Neural progenitor cell (in vitro differentiated cells): ENCODE results near the gene SF3A1. TPM values are rescaled to one million over a fixed set of nuclear protein-coding genes. Genes with fewer than 3 reads are reported as not detected.

Experiments used
- DNase-seq: peaks from one replicate; pipeline ENCODE4 v3.0.0-alpha.2; 2016; ENCODE audit warnings: low spot score
- H2AFZ ChIP-seq: fragments of 200-600 bp; sonication (generic); replicated peaks from 2 replicates; pipeline ENCODE4 v1.6.1; 2016; ENCODE audit warnings: antibody characterized with exemption
- H3F3A ChIP-seq: fragments of 200-600 bp; sonication (generic); 2 replicates; pipeline ENCODE4 v1.6.1; 2016; ENCODE audit warnings: antibody characterized with exemption, low read depth
- H3K27ac ChIP-seq: fragments of 200-600 bp; sonication (generic); 2 replicates; pipeline ENCODE4 v1.5.1; 2016; ENCODE audit warnings: mild to moderate bottlenecking
- H3K27me3 ChIP-seq: fragments of 200-600 bp; sonication (generic); 2 replicates; pipeline ENCODE4 v1.6.1; 2016; ENCODE audit warnings: mild to moderate bottlenecking, moderate library complexity
- H3K36me3 ChIP-seq: fragments of 200-600 bp; sonication (generic); 2 replicates; pipeline ENCODE4 v1.5.1; 2016
- H3K4me1 ChIP-seq: fragments of 200-600 bp; sonication (generic); 2 replicates; pipeline ENCODE4 v1.6.1; 2016; ENCODE audit warnings: mixed run types
- H3K4me2 ChIP-seq: fragments of 200-600 bp; sonication (generic); 2 replicates; pipeline ENCODE4 v1.6.1; 2016
- H3K4me3 ChIP-seq: fragments of 200-600 bp; sonication (generic); 2 replicates; pipeline ENCODE4 v1.5.1; 2016
- H3K79me2 ChIP-seq: fragments of 200-600 bp; sonication (generic); 2 replicates; pipeline ENCODE4 v1.6.1; 2016; ENCODE audit warnings: low read depth
- H3K9ac ChIP-seq: fragments of 200-600 bp; sonication (generic); 2 replicates; pipeline ENCODE4 v1.6.1; 2016
- H3K9me3 ChIP-seq: fragments of 200-600 bp; sonication (generic); 2 replicates; pipeline ENCODE4 v1.5.1; 2016; ENCODE audit warnings: low read depth
- H4K20me1 ChIP-seq: fragments of 200-600 bp; sonication (generic); 2 replicates; pipeline ENCODE4 v1.6.1; 2016; ENCODE audit warnings: low read depth
- H3K27ac Mint-ChIP-seq: 3 replicates; pipeline ENCODE4 v1.8.0; 2021; ENCODE audit warnings: mixed read lengths
- H3K27me3 Mint-ChIP-seq: 2 replicates; pipeline ENCODE4 v1.8.0; 2022; ENCODE audit warnings: low read depth, mild to moderate bottlenecking, inconsistent platforms, moderate library complexity, mixed read lengths; ENCODE audit not compliant: insufficient read depth
- H3K36me3 Mint-ChIP-seq: 3 replicates; pipeline ENCODE4 v1.8.0; 2021; ENCODE audit warnings: mixed read lengths
- H3K4me1 Mint-ChIP-seq: 3 replicates; pipeline ENCODE4 v1.8.0; 2021; ENCODE audit warnings: mixed read lengths
- H3K4me3 Mint-ChIP-seq: 3 replicates; pipeline ENCODE4 v1.8.0; 2021; ENCODE audit warnings: mild to moderate bottlenecking, moderate library complexity, mixed read lengths
- H3K9me3 Mint-ChIP-seq: 3 replicates; pipeline ENCODE4 v1.8.0; 2020; ENCODE audit warnings: mixed read lengths
- EZH2 ChIP-seq: fragments of 200-600 bp; sonication (generic); IDR thresholded peaks from 2 replicates; pipeline ENCODE4 v1.6.1; 2017; ENCODE audit warnings: antibody characterized with exemption, mild to moderate bottlenecking, moderate library complexity
- EZH2phosphoT487 ChIP-seq: fragments of 200-600 bp; sonication (generic); IDR thresholded peaks from 2 replicates; pipeline ENCODE4 v1.6.1; 2017; ENCODE audit warnings: antibody characterized with exemption
- total RNA-seq: library from RNA; depleted of rRNA; stranded (reverse); fragments of >200 nt; gene quantifications from 2 replicates; pipeline ENCODE4 v1.2.3, GENCODE V29; 2015; ENCODE audit warnings: low replicate concordance
- TF ChIP-seq, protein P1 (sequence below): fragments of 200-600 bp; sonication (generic); IDR thresholded peaks from 2 replicates; pipeline ENCODE4 v1.5.1; 2017; ENCODE audit warnings: antibody characterized with exemption, mild to moderate bottlenecking

Gene SF3A1
- total RNA-seq, 1 donor from 2014 or later: 29.2 TPM

DNA sequence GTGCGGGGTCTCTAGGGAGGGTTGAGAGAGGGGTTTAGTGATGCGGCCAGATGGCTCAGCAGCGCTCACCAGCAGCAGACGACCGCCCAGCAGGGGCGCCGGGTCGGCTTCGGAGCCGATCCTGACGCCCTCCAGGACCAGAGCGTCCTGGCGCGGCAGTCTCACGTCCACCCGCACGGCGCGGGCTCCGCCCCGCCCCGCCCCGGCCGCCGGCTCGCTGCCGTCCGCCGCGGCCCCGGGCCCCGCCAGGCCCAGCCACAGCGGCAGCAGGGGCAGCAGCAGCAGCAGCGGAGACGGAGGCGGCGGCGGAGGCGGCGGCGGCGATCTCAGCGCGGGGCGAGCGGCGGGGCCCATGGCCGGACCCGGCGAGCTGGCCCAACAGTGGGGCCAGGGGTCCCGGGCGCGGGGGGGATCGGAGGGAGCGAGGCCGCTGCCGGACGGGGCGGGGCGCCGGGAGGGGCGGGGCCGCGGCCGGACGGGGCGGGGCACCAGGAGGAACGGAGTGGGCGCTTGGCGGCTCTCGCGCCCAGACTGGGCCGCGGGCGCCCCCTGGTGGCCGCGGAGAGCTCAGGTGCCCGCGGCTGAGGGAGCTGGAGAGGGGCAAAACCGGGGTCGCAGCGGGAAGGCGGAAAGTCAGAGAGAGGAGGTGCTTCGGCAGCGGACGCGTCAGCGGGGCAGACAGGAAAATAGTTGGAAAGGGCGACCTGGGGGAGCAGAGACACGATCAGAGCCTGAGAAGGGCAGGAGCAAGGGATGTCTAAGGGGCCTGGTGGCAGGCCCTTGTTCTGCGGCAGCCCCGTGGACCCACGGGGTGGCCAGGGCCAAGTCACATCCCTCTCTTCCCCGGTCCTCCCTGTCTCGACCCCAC is 30.5 kb upstream of the SF3A1 start, which contains the start of gene RNF215:
Gene RNF215 (minus strand): TSS at position 452 of the 868 bp plus-strand sequence. CDS start 98 bp downstream, at position 354.
- Histone ChIP-seq H3K9ac (peak within 1 kb of the TSS; percentile 12), H3K79me2 (no peaks in the 10 kb centered on the region), H4K20me1 (no peaks in the 10 kb centered on the region), H3K27ac (no peak within 1 kb of the TSS), H3F3A (peaks cover 8% of the 10 kb centered on the region), H3K27me3 (no peaks in the 10 kb centered on the region), H3K4me1 (peaks cover 15% of the 10 kb centered on the region), H3K4me3 (peak within 1 kb of the TSS; percentile 59), H2AFZ (peak within 1 kb of the TSS; percentile 96), H3K4me2 (peak within 1 kb of the TSS; percentile 79), H3K9me3 (no peaks in the 10 kb centered on the region), H3K36me3 (no peaks in the 10 kb centered on the region)
- H3K27ac Mint-ChIP-seq: peak within 1 kb of the TSS; percentile 87
- TF ChIP-seq, protein P1, sequence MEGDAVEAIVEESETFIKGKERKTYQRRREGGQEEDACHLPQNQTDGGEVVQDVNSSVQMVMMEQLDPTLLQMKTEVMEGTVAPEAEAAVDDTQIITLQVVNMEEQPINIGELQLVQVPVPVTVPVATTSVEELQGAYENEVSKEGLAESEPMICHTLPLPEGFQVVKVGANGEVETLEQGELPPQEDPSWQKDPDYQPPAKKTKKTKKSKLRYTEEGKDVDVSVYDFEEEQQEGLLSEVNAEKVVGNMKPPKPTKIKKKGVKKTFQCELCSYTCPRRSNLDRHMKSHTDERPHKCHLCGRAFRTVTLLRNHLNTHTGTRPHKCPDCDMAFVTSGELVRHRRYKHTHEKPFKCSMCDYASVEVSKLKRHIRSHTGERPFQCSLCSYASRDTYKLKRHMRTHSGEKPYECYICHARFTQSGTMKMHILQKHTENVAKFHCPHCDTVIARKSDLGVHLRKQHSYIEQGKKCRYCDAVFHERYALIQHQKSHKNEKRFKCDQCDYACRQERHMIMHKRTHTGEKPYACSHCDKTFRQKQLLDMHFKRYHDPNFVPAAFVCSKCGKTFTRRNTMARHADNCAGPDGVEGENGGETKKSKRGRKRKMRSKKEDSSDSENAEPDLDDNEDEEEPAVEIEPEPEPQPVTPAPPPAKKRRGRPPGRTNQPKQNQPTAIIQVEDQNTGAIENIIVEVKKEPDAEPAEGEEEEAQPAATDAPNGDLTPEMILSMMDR: peak; percentile 94
- TF ChIP-seq EZH2phosphoT487: no peak
- peaks cover 2% of the 10 kb centered on the region for H3K36me3 Mint-ChIP-seq
- peak within 1 kb of the TSS; percentile 90 for H3K4me3 Mint-ChIP-seq
- H3K9me3 Mint-ChIP-seq: peaks cover 6% of the 10 kb centered on the region
- peak; percentile 94 for DNase-seq
- peaks cover 9% of the 10 kb centered on the region for H3K27me3 Mint-ChIP-seq
- peaks cover 25% of the 10 kb centered on the region for H3K4me1 Mint-ChIP-seq

GRCh38 chr22:30386608-30386959 is 29.9 kb upstream of the SF3A1 start:
- H3K9me3 Mint-ChIP-seq: peaks cover 6% of the 10 kb centered on the region
- H3K27me3 ChIP-seq: no peaks in the 10 kb centered on the region
- peaks cover 7% of the 10 kb centered on the region for H3K27me3 Mint-ChIP-seq
- peaks cover 9% of the 10 kb centered on the region for H3K4me1 ChIP-seq
- TF ChIP-seq, protein P1: no peak
- TF ChIP-seq EZH2 (no peak), EZH2phosphoT487 (no peak)
- peak overlapping the region; percentile 50 for H3K27ac Mint-ChIP-seq
- no peak overlapping the region for H2AFZ ChIP-seq
- no peaks in the 10 kb centered on the region for H3K36me3 ChIP-seq
- H3K79me2 ChIP-seq: no peaks in the 10 kb centered on the region
- peaks cover 19% of the 10 kb centered on the region for H3K4me1 Mint-ChIP-seq
- H3K27ac ChIP-seq: no peak overlapping the region
- H3K9ac ChIP-seq: peak overlapping the region; percentile 12
- peak overlapping the region; percentile 59 for H3K4me3 ChIP-seq
- no peak for DNase-seq
- no peaks in the 10 kb centered on the region for H3K9me3 ChIP-seq
- peak overlapping the region; percentile 79 for H3K4me2 ChIP-seq
- no peaks in the 10 kb centered on the region for H4K20me1 ChIP-seq
- peak overlapping the region; percentile 90 for H3K4me3 Mint-ChIP-seq
- H3F3A ChIP-seq: peaks cover 2% of the 10 kb centered on the region
- peaks cover 2% of the 10 kb centered on the region for H3K36me3 Mint-ChIP-seq

GRCh38 chr22:30385942-30386341 is 29.2 kb upstream of the SF3A1 start:
- peaks cover 2% of the 10 kb centered on the region for H3K36me3 Mint-ChIP-seq
- no peak overlapping the region for H3K27ac Mint-ChIP-seq
- Histone ChIP-seq H3K9me3 (no peaks in the 10 kb centered on the region), H3K4me1 (peaks cover 6% of the 10 kb centered on the region), H2AFZ (no peak overlapping the region), H3K4me3 (peak overlapping the region; percentile 59), H3K79me2 (no peaks in the 10 kb centered on the region), H3K4me2 (peak overlapping the region; percentile 79), H4K20me1 (no peaks in the 10 kb centered on the region), H3K36me3 (no peaks in the 10 kb centered on the region), H3K27ac (no peak overlapping the region), H3K27me3 (no peaks in the 10 kb centered on the region), H3F3A (no peaks in the 10 kb centered on the region), H3K9ac (no peak overlapping the region)
- peaks cover 12% of the 10 kb centered on the region for H3K4me1 Mint-ChIP-seq
- H3K27me3 Mint-ChIP-seq: peaks cover 4% of the 10 kb centered on the region
- peak; percentile 14 for DNase-seq
- H3K9me3 Mint-ChIP-seq: peaks cover 4% of the 10 kb centered on the region
- TF ChIP-seq, protein P1: no peak
- TF ChIP-seq EZH2 (no peak), EZH2phosphoT487 (no peak)
- peak overlapping the region; percentile 90 for H3K4me3 Mint-ChIP-seq
